ENCODE measurements around the gene DOC2B.
"Not testable (repeated sequence)": the region's sequence is repeated elsewhere in the genome, so short reads cannot be mapped to it uniquely, and the experiment has no call there.

The DOC2B gene

GRCh38 chr17:205148-205669 lies 23.8 kb upstream of the DOC2B start:
- no peaks in the 10 kb centered on the region for H3K79me2 ChIP-seq (ENCODE audit: low read length)
- TF ChIP-seq CTCF (IDR thresholded peaks at IDR 0.05; ENCODE audit: low read length): no peak
- TF ChIP-seq EZH2 (optimal IDR thresholded peaks at IDR 0.05; ENCODE audit: low read depth, low read length): no peak
- TF ChIP-seq EZH2phosphoT487 (IDR thresholded peaks at IDR 0.05; ENCODE audit: low read length): no peak
- H3K9ac ChIP-seq (ENCODE audit: low read length): no peak overlapping the region
- no peaks in the 10 kb centered on the region for H3F3A ChIP-seq (ENCODE audit: insufficient read depth, low read length)
- no peaks in the 10 kb centered on the region for H3K4me1 ChIP-seq (ENCODE audit: low read length)
- DNase-seq: no peak
- no peaks in the 10 kb centered on the region for H3K36me3 ChIP-seq (replicated peaks; ENCODE audit: insufficient read depth, low read length)
- no peak overlapping the region for H3K4me3 ChIP-seq (ENCODE audit: low read length)
- no peak overlapping the region for H2AFZ ChIP-seq (ENCODE audit: low read length)
- H3K9me2 ChIP-seq (replicated peaks; ENCODE audit: insufficient read depth, low read length): no peaks in the 10 kb centered on the region
- H3K4me2 ChIP-seq (ENCODE audit: low read depth, low read length): no peak overlapping the region
- H3K9me3 ChIP-seq (replicated peaks; ENCODE audit: insufficient read depth, low read length): no peaks in the 10 kb centered on the region
- no peak overlapping the region for H3K27ac ChIP-seq (ENCODE audit: low read length)
- H3K27me3 ChIP-seq (replicated peaks; ENCODE audit: insufficient read depth, low read length): peaks cover 87% of the 10 kb centered on the region
- H4K20me1 ChIP-seq (ENCODE audit: insufficient read depth, low read length): no peaks in the 10 kb centered on the region

DNA sequence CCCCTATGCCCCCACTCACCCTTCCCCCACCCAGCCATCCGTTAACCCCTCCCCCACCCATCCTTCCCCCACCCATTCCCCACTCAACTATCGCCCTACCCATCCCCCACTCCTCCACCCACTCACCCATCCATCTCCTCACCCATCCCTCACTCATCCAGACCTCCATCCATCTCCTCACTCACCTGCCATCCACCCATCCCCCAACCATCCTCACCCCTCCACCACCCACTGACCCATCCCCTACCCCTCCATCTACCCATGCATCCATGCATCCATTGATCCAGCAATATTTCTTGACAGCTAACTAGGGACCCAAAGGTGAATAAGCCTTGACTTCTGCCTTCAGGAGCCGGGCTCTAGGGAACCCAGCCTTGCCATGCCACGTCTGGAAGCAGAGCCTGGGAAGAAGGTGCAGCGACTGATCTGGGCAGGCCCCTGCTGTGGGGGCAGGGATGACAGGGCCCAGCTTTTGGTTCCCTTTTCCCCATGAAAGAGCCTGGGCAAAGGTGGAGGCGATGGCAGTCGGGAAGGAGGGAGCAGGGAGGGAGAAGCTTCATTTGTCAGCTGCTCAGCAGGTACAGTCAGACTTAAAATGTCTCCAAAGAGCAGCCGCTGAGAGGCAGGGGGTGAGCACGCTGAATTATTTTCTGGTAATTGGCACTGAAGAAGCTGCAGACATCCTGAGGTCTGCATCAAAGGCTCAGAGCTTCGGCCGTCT lies 23.1 kb upstream of the DOC2B start:
- no peaks in the 10 kb centered on the region for H3F3A ChIP-seq (ENCODE audit: insufficient read depth, low read length)
- no peak overlapping the region for H2AFZ ChIP-seq (ENCODE audit: low read length)
- H3K4me1 ChIP-seq (ENCODE audit: low read length): no peaks in the 10 kb centered on the region
- no peak overlapping the region for H3K9ac ChIP-seq (ENCODE audit: low read length)
- H3K9me2 ChIP-seq (replicated peaks; ENCODE audit: insufficient read depth, low read length): no peaks in the 10 kb centered on the region
- no peak overlapping the region for H3K4me2 ChIP-seq (ENCODE audit: low read depth, low read length)
- H3K27me3 ChIP-seq (replicated peaks; ENCODE audit: insufficient read depth, low read length): peaks cover 88% of the 10 kb centered on the region
- H3K4me3 ChIP-seq (ENCODE audit: low read length): no peak overlapping the region
- H3K79me2 ChIP-seq (ENCODE audit: low read length): no peaks in the 10 kb centered on the region
- no peaks in the 10 kb centered on the region for H4K20me1 ChIP-seq (ENCODE audit: insufficient read depth, low read length)
- no peak for DNase-seq
- no peak for TF ChIP-seq CTCF (IDR thresholded peaks at IDR 0.05; ENCODE audit: low read length)
- no peak for TF ChIP-seq EZH2phosphoT487 (IDR thresholded peaks at IDR 0.05; ENCODE audit: low read length)
- TF ChIP-seq EZH2 (optimal IDR thresholded peaks at IDR 0.05; ENCODE audit: low read depth, low read length): no peak
- H3K36me3 ChIP-seq (replicated peaks; ENCODE audit: insufficient read depth, low read length): no peaks in the 10 kb centered on the region
- no peak overlapping the region for H3K27ac ChIP-seq (ENCODE audit: low read length)
- no peaks in the 10 kb centered on the region for H3K9me3 ChIP-seq (replicated peaks; ENCODE audit: insufficient read depth, low read length)

- Histone ChIP-seq H4K20me1 (ENCODE audit: insufficient read depth, low read length) (no peaks in the 10 kb centered on the region), H3K36me3 (replicated peaks; ENCODE audit: insufficient read depth, low read length) (no peaks in the 10 kb centered on the region)
- TF ChIP-seq EZH2phosphoT487 (IDR thresholded peaks at IDR 0.05; ENCODE audit: low read length) (no peak), CTCF (IDR thresholded peaks at IDR 0.05; ENCODE audit: low read length) (no peak), EZH2 (optimal IDR thresholded peaks at IDR 0.05; ENCODE audit: low read depth, low read length) (no peak)
These were observed 21.1 kb upstream of the DOC2B start for GRCh38 chr17:202501-202951.

GRCh38 chr17:201736-202135 lies 20.3 kb upstream of the DOC2B start:
- not testable (repeated sequence) for H3F3A ChIP-seq (ENCODE audit: insufficient read depth, low read length); H2AFZ ChIP-seq (ENCODE audit: low read length); H3K9me2 ChIP-seq (replicated peaks; ENCODE audit: insufficient read depth, low read length); H3K9ac ChIP-seq (ENCODE audit: low read length); H3K4me3 ChIP-seq (ENCODE audit: low read length); H3K4me1 ChIP-seq (ENCODE audit: low read length); H3K79me2 ChIP-seq (ENCODE audit: low read length); H3K36me3 ChIP-seq (replicated peaks; ENCODE audit: insufficient read depth, low read length); DNase-seq; H3K4me2 ChIP-seq (ENCODE audit: low read depth, low read length); H3K27ac ChIP-seq (ENCODE audit: low read length); H4K20me1 ChIP-seq (ENCODE audit: insufficient read depth, low read length); H3K9me3 ChIP-seq (replicated peaks; ENCODE audit: insufficient read depth, low read length)
- peaks cover 87% of the 10 kb centered on the region for H3K27me3 ChIP-seq (replicated peaks; ENCODE audit: insufficient read depth, low read length)

More at GRCh38 chr17:202501-202951, 21.1 kb upstream of the DOC2B start:
- no peak overlapping the region for H3K9ac ChIP-seq (ENCODE audit: low read length)
- no peak overlapping the region for H3K27ac ChIP-seq (ENCODE audit: low read length)
- H3K9me2 ChIP-seq (replicated peaks; ENCODE audit: insufficient read depth, low read length): no peaks in the 10 kb centered on the region
- no peaks in the 10 kb centered on the region for H3F3A ChIP-seq (ENCODE audit: insufficient read depth, low read length)
- no peaks in the 10 kb centered on the region for H3K79me2 ChIP-seq (ENCODE audit: low read length)
- H3K4me3 ChIP-seq (ENCODE audit: low read length): no peak overlapping the region
- no peak overlapping the region for H2AFZ ChIP-seq (ENCODE audit: low read length)
- H3K4me1 ChIP-seq (ENCODE audit: low read length): no peaks in the 10 kb centered on the region
- no peak for DNase-seq
- peaks cover 88% of the 10 kb centered on the region for H3K27me3 ChIP-seq (replicated peaks; ENCODE audit: insufficient read depth, low read length)
- no peaks in the 10 kb centered on the region for H3K9me3 ChIP-seq (replicated peaks; ENCODE audit: insufficient read depth, low read length)
- H3K4me2 ChIP-seq (ENCODE audit: low read depth, low read length): no peak overlapping the region

DNA sequence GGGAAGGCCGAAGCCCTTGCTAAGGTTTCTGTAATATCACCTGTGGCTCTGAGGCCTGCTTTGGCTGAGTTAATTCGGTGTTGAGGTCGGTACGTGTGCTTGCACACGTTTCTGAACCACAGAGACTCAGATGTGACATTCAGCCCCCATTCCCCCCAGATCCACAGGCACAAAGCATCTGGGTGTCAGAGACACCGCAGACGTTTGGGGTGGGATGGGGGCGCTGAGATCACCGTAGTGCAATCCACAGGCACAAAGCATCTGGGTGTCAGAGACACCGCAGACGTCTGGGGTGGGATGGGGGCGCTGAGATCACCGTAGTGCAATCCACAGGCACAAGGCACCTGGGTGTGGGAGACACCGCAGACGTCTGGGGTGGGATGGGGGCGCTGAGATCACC lies 19.8 kb upstream of the DOC2B start:
- not testable (repeated sequence) for H4K20me1 ChIP-seq (ENCODE audit: insufficient read depth, low read length); DNase-seq; H3F3A ChIP-seq (ENCODE audit: insufficient read depth, low read length); H3K79me2 ChIP-seq (ENCODE audit: low read length); H3K4me1 ChIP-seq (ENCODE audit: low read length); H3K9ac ChIP-seq (ENCODE audit: low read length); H2AFZ ChIP-seq (ENCODE audit: low read length); H3K4me3 ChIP-seq (ENCODE audit: low read length); H3K27ac ChIP-seq (ENCODE audit: low read length); H3K4me2 ChIP-seq (ENCODE audit: low read depth, low read length); H3K36me3 ChIP-seq (replicated peaks; ENCODE audit: insufficient read depth, low read length); H3K9me3 ChIP-seq (replicated peaks; ENCODE audit: insufficient read depth, low read length); H3K9me2 ChIP-seq (replicated peaks; ENCODE audit: insufficient read depth, low read length)
- peaks cover 92% of the 10 kb centered on the region for H3K27me3 ChIP-seq (replicated peaks; ENCODE audit: insufficient read depth, low read length)
